Vagina (tissue), 2 donors: Measurements from ENCODE around the gene WASF3.

Source experiments
- CTCF ChIP-seq, 3 experiments: fragments of 450-650 bp in 2 of 3; fragments of 200-600 bp in 1 of 3; sonication (generic) in 1 of 3; IDR thresholded peaks; one replicate each; pipeline ENCODE4 v1.5.1; 2017 to 2019; ENCODE audit warnings: antibody characterized with exemption in 3 of 3, mild to moderate bottlenecking in 2 of 3, moderate library complexity in 2 of 3
- POLR2A ChIP-seq, 2 donors: fragments of 450-650 bp; IDR thresholded peaks; one replicate each; pipeline ENCODE4 v1.6.1; 2017; ENCODE audit warnings: antibody characterized with exemption in 2 of 2, mild to moderate bottlenecking in 2 of 2, moderate library complexity in 2 of 2
- POLR2AphosphoS5 ChIP-seq, 2 donors: sonication (generic); formaldehyde crosslinking; IDR thresholded peaks; one replicate each; pipeline ENCODE4 v1.9.0; 2017; ENCODE audit warnings: antibody characterized with exemption in 2 of 2, mild to moderate bottlenecking in 2 of 2, low read depth in 1 of 2; ENCODE audit not compliant: insufficient read depth in 1 of 2

- TF ChIP-seq CTCF (IDR thresholded peaks at IDR 0.05) (no peak), POLR2A (IDR thresholded peaks at IDR 0.05) (no peak), POLR2AphosphoS5 (IDR thresholded peaks at IDR 0.05; ENCODE audit: insufficient read depth in 1 of 2, low read depth in 1 of 2) (peak in 1 of 2 donors; percentile 48)
These were observed 47.5 kb downstream of the WASF3 start for GRCh38 chr13:26604784-26605545.
